HCT116 (cell line): ENCODE data around the gene SUGP2. TPM values are rescaled to one million over a fixed set of nuclear protein-coding genes. Genes with fewer than 3 reads are reported as not detected.

ENCODE experiments used
- ATAC-seq: fragments of 200-7000 bp; cut with Tn5 transposase; 2 replicates; pipeline ENCODE4 v1.9.1; 2020; ENCODE audit warnings: mild to moderate bottlenecking, moderate library complexity
- BruUV-seq: library from RNA; stranded (reverse); fragments of 400-500 nt; replicated peaks from 2 replicates; lab custom pipeline; 2021; lab: Mats Ljungman, UMichigan
- CTCF ChIA-PET: fragments of 300-600 bp; sonication (Branson Sonifier 250); formaldehyde crosslinking; loops from one replicate; lab custom pipeline; 2021; ENCODE audit warnings: antibody characterized with exemption; lab: Charles Lee
- POLR2A ChIA-PET: fragments of 300-600, 350-600 bp; sonication (Branson Sonifier 250); formaldehyde crosslinking; loops from one replicate; lab custom pipeline; 2021; ENCODE audit warnings: antibody characterized with exemption; lab: Charles Lee
- RAD21 ChIA-PET, 2 experiments: fragments of 300-600 bp; sonication (Branson Sonifier 250); formaldehyde crosslinking; loops; one replicate each; lab custom pipeline; 2023; ENCODE audit warnings: low total read pairs in 2 of 2; ENCODE audit not compliant: uncharacterized antibody in 2 of 2, unreplicated experiment in 2 of 2, low non-redundant PET in 1 of 2; lab: Charles Lee
- DNase-seq: peaks from one replicate; pipeline ENCODE4 v3.0.0-alpha.2; 2010; ENCODE audit warnings: low read depth, low spot score
- H2AFZ ChIP-seq: fragments of 200-600 bp; shearing (Covaris generic), sonication (generic); 2 replicates; pipeline ENCODE4 v1.6.1; 2017; ENCODE audit warnings: low read depth, mixed run types, mixed read lengths, antibody characterized with exemption, low read length; ENCODE audit not compliant: poor library complexity, severe bottlenecking
- H3K27ac ChIP-seq: 2 replicates; pipeline ENCODE4 v1.5.1; 2012; ENCODE audit warnings: low read depth, low read length
- H3K27me3 ChIP-seq: fragments of 200-600 bp; sonication (generic); 2 replicates; pipeline ENCODE4 v1.6.1; 2016; ENCODE audit warnings: mixed run types, low read length, mixed read lengths; ENCODE audit not compliant: insufficient read depth
- H3K36me3 ChIP-seq, 2 experiments: fragments of 200-500 bp in 1 of 2; fragments of 200-600 bp in 1 of 2; sonication (Bioruptor generic) in 1 of 2; sonication (generic) in 1 of 2; 2 replicates each; pipeline versions ENCODE4 v1.5.1 to v1.6.1; 2014 to 2016; ENCODE audit warnings: low read length in 2 of 2, inconsistent platforms in 1 of 2, mixed read lengths in 1 of 2, mixed run types in 1 of 2; ENCODE audit not compliant: insufficient read depth in 2 of 2, control insufficient read depth in 1 of 2
- H3K4me1 ChIP-seq, 2 experiments: fragments of 200-600 bp in 1 of 2; sonication (generic) in 1 of 2; 2 replicates each; pipeline versions ENCODE4 v1.5.1 to v1.6.1; 2012 to 2017; ENCODE audit warnings: low read length in 2 of 2, inconsistent platforms in 1 of 2, mild to moderate bottlenecking in 1 of 2, mixed read lengths in 1 of 2, mixed run types in 1 of 2, moderate library complexity in 1 of 2; ENCODE audit not compliant: insufficient read depth in 2 of 2, control insufficient read depth in 1 of 2
- H3K4me2 ChIP-seq: fragments of 200-600 bp; sonication (generic); 2 replicates; pipeline ENCODE4 v1.6.1; 2017; ENCODE audit warnings: mixed run types, low read length, mixed read lengths
- H3K4me3 ChIP-seq, 2 experiments: fragments of 200-600 bp in 1 of 2; sonication (generic) in 1 of 2; replicated peaks in 1 of 2; 2 replicates each; pipeline ENCODE4 v1.5.1; 2011 to 2016; ENCODE audit warnings: low read length in 2 of 2, control low read depth in 1 of 2, low read depth in 1 of 2, mild to moderate bottlenecking in 1 of 2, mixed read lengths in 1 of 2, mixed run types in 1 of 2
- H3K79me2 ChIP-seq: fragments of 200-600 bp; sonication (generic); 2 replicates; pipeline ENCODE4 v1.6.1; 2017; ENCODE audit warnings: mild to moderate bottlenecking, mixed run types, low read length, moderate library complexity, mixed read lengths; ENCODE audit not compliant: insufficient read depth
- H3K9ac ChIP-seq: fragments of 200-600 bp; sonication (generic); 2 replicates; pipeline ENCODE4 v1.6.1; 2016; ENCODE audit warnings: low read length, mixed read lengths
- H3K9me2 ChIP-seq: fragments of 200-600 bp; sonication (generic), shearing (Covaris generic); 2 replicates; pipeline ENCODE4 v1.6.1; 2017; ENCODE audit warnings: mixed run types, mild to moderate bottlenecking, moderate library complexity; ENCODE audit not compliant: insufficient read depth
- H3K9me3 ChIP-seq, 2 experiments: fragments of 200-500 bp in 1 of 2; fragments of 200-600 bp in 1 of 2; sonication (Bioruptor generic) in 1 of 2; sonication (generic) in 1 of 2; 2 replicates each; pipeline ENCODE4 v1.6.1; 2014 to 2017; ENCODE audit warnings: low read length in 2 of 2, mixed read lengths in 2 of 2, inconsistent platforms in 1 of 2, low read depth in 1 of 2, mild to moderate bottlenecking in 1 of 2, mixed run types in 1 of 2, moderate library complexity in 1 of 2; ENCODE audit not compliant: control insufficient read depth in 1 of 2, insufficient read depth in 1 of 2
- H4K20me1 ChIP-seq: fragments of 200-600 bp; sonication (generic), shearing (Covaris generic); 2 replicates; pipeline ENCODE4 v1.6.1; 2017; ENCODE audit warnings: mixed run types, mild to moderate bottlenecking, moderate library complexity; ENCODE audit not compliant: insufficient read depth
- CBX3 ChIP-seq: IDR thresholded peaks from 2 replicates; pipeline ENCODE4 v1.6.1; 2012; ENCODE audit warnings: low read depth
- EGR1 ChIP-seq: IDR thresholded peaks from 2 replicates; pipeline ENCODE4 v1.6.1; 2012; ENCODE audit warnings: low read depth
- ELF1 ChIP-seq: IDR thresholded peaks from 2 replicates; pipeline ENCODE4 v1.6.1; 2012; ENCODE audit warnings: low read depth, borderline replicate concordance
- EZH2 ChIP-seq: fragments of 200-600 bp; sonication (generic); IDR thresholded peaks from 2 replicates; pipeline ENCODE4 v1.6.1; 2017; ENCODE audit warnings: antibody characterized with exemption, mixed run types
- EZH2phosphoT487 ChIP-seq: fragments of 200-600 bp; IDR thresholded peaks from 2 replicates; pipeline ENCODE4 v1.6.1; 2018; ENCODE audit warnings: antibody characterized with exemption, borderline replicate concordance
- FOSL1 ChIP-seq: IDR thresholded peaks from 2 replicates; pipeline ENCODE4 v1.6.1; 2012; ENCODE audit warnings: low read depth
- JUND ChIP-seq: IDR thresholded peaks from 2 replicates; pipeline ENCODE4 v1.6.1; 2012
- MAX ChIP-seq: IDR thresholded peaks from 2 replicates; pipeline ENCODE4 v1.6.1; 2012
- POLR2AphosphoS5 ChIP-seq: IDR thresholded peaks from 2 replicates; pipeline ENCODE4 v1.6.1; 2011; ENCODE audit warnings: mild to moderate bottlenecking, low read depth, low read length, moderate library complexity
- REST ChIP-seq: IDR thresholded peaks from 2 replicates; pipeline ENCODE4 v1.6.1; 2012; ENCODE audit warnings: low read depth
- ZBTB33 ChIP-seq: IDR thresholded peaks from 2 replicates; pipeline ENCODE4 v1.6.1; 2011; ENCODE audit warnings: mild to moderate bottlenecking, low read length, moderate library complexity; ENCODE audit not compliant: insufficient replicate concordance; ENCODE audit errors: extremely low read depth
- ZFX ChIP-seq: fragments of 450-650 bp; IDR thresholded peaks from 2 replicates; pipeline ENCODE4 v1.6.1; 2017
- intact Hi-C: fragments of 100-400 bp; cut with micrococcal nuclease; formaldehyde crosslinking; loops from 2 replicates; pipeline ENCODE4 v1.10.0; 2022
- total RNA-seq: library from RNA; stranded (reverse); gene quantifications from one replicate; pipeline ENCODE4 v1.2.1, GENCODE V29; 2021; ENCODE audit not compliant: unreplicated experiment

Gene SUGP2
- total RNA-seq, 1 experiment from 2014 or later = 82.4 TPM

- BruUV-seq = no TSS peak
- Histone ChIP-seq H3K9ac (no peak overlapping the region), H3K36me3 (no peaks in the 10 kb centered on the region), H3K4me2 (no peak overlapping the region), H3K79me2 (no peaks in the 10 kb centered on the region), H3K9me2 (no peaks in the 10 kb centered on the region), H3K4me3 (no peak overlapping the region), H3K4me1 (peaks cover 14 to 20% of the 10 kb centered on the region in 2 experiments), H3K27ac (no peak overlapping the region), H3K9me3 (no peaks in the 10 kb centered on the region), H4K20me1 (no peaks in the 10 kb centered on the region), H2AFZ (no peak overlapping the region), H3K27me3 (no peaks in the 10 kb centered on the region)
- DNase-seq (no peak), ATAC-seq (no peak)
- RAD21 ChIA-PET = no interaction called here
- TF ChIP-seq CBX3 = no peak
- POLR2A ChIA-PET = no interaction called here
- intact Hi-C loops = no loop called here
- CTCF ChIA-PET = no interaction called here
These were observed 34.2 kb upstream of the SUGP2 start for GRCh38 chr19:19067276-19068072.

- POLR2A ChIA-PET = no interaction called here
- Histone ChIP-seq H3K9me2 (no peaks in the 10 kb centered on the region), H3K27me3 (no peaks in the 10 kb centered on the region), H3K9ac (no peak overlapping the region), H3K4me2 (peak overlapping the region; percentile 85), H3K79me2 (no peaks in the 10 kb centered on the region), H4K20me1 (no peaks in the 10 kb centered on the region), H3K4me1 (peaks cover 20 to 32% of the 10 kb centered on the region in 2 experiments), H3K4me3 (peak overlapping the region; percentile 64 to 66), H3K36me3 (no peaks in the 10 kb centered on the region), H2AFZ (no peak overlapping the region), H3K27ac (no peak overlapping the region), H3K9me3 (no peaks in the 10 kb centered on the region)
- CTCF ChIA-PET = no interaction called here
- no peak for ATAC-seq
- intact Hi-C loops = no loop called here
- BruUV-seq = TSS peak; percentile 36
- no peak for DNase-seq
- RAD21 ChIA-PET = interaction anchor here in 1 of 2 experiments (0.6 kb wide), 1 partner anchor 702 kb away, joined by 3 read pairs; no protein-coding TSS in a partner anchor
- no peak for TF ChIP-seq ZFX
- no peak for TF ChIP-seq MAX
- no peak for TF ChIP-seq EZH2
- no peak for TF ChIP-seq EGR1
- TF ChIP-seq EZH2phosphoT487 = no peak
- TF ChIP-seq ZBTB33 = no peak
- TF ChIP-seq POLR2AphosphoS5 = no peak
- TF ChIP-seq ELF1 = no peak
- no peak for TF ChIP-seq FOSL1
- no peak for TF ChIP-seq REST
- TF ChIP-seq JUND = no peak
These were observed 31.8 kb upstream of the SUGP2 start for GRCh38 chr19:19064811-19065745.
